NCI-H187 treated with DMSO at 0.1 percent for 48 hours (cell line): ENCODE data around the gene EME2.

ENCODE experiments used
- DNase-seq: peaks from one replicate; lab custom pipeline; 2025; lab: John Stamatoyannopoulos, UW

The EME2 gene

DNA sequence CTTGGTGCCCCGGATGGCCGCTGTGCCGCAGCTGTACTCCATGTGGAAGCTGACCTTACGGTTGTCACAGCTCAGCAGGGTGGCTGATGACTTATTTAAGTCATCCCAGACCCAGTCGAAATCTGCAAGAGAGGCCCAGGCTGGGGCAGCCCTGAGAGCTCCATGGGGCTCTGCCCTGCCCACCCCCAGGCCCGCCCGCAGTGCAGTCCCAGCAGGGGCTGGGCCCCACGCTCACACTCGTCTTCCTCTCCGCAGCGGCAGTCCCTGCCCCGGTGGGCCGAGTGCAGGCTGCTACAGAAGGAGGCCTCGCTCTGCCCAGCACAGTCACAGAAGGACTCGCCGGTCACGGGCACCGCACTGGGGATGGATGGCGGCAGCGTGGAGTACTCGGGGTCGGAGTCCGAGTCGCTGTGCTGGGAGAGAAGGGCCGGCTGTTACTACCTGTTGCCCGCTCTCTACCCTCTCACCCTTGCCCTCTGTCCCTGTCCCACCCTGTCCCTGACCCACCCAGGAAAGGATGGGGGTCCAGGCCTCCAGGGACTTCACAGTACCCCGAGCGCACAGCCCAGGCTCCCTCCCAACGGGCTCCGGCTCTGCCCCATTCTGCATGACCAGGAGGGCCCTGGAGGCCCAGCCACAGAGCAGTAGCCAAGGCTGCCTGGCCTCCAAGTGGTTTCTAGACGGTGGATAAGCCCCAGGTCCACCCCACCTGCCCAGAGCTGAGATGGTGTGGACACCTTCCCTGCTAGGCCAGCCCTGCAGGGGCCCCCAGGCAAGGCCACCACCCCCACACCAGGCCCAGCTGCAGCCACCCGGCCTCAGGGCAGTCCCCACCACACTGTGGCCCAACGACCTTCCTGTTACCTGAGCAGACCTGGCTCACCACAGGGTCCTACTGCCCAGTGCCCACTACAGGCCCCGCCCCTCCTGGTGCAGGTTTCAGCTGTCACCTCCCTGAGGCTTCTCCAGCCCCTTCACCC is 5.9 kb downstream of the EME2 start:
- DNase-seq, result no peak

DNA sequence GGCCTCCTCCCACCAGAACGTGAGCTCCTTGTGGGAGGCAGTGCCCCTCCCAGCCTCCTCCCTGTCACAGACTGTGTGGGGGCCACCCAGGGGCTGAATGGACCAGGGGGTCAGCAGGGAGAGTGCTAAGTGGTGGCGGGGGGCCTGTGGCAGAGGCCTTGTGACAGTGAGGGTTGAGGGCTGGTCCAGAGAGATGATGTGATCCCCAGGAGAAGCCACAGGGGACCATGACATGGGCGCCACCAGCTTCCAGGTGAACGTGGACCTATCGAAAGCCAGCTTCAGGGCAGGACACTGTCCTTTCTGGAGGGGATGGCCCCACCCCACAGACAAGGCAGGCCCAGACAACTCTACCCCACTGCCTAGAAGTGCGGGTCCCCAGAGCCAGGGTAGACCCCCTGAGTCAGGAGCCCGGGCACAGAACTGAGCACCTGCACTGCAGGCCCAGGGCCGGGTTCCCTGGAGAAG is 6.7 kb downstream of the EME2 start:
- no peak for DNase-seq

DNA sequence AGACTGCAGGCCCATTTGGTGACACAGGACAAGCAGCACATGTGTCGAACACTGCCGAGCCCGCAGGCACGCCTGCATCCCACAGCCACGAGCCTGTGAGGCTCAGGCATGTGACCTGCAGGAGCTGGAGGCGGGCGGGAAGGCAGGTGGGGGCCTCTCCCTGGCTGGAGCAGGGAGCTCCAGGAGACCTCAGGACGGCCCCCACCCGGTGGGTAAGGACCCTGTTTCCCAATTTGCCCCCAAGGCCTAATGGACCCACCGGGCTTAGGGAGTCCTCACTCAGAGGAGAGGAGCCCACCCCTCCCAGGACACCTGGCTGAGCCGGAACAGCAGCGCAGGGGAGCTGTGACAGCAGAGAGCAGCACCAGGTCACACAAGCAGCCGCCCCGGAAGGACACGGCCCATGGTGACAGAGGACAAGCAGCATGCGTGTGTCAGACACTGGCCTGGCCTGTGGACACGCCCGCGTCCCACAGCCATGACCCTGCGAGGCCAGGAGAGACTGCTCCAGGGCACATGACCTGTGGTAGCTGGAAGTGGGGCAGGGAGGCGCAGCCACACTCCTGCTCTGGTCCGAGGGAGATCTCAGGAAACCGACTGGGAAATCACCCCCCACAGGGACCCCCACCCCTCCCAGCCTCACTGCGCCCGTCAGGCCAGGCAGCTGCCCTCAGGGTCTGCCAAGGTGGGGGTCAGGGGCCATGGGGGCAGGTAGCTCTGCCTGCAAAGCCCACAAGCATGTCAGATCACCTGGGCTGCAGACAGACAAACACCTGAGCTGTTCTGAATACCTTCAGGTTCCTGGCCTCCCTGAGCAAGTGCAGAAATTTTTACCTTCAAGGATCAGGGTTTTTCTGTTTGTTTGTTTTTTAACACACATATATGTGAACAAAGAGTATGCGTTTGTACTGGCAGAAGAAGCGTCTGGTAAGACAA is 7.4 kb downstream of the EME2 start:
- DNase-seq, result no peak

DNA sequence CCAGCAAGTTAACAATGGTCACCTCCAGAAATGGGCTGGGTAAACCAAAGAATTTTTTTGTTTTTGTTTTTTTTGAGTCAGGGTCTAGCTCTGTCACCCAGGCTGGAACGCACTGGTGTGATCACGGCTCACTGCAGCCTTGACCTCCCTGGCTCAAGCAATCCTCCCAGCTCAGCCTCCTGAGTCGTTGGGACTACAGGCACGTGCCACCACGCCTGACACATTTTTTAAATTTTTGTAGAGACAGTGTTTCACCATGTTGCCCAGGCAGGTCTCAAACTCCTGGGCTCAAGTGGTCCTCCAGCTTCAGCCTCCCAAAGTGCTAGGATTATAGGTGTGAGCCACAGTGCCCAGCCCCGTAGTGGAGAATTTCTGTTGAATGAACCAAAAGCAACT is 8.1 kb downstream of the EME2 start:
- no peak for DNase-seq

DNA sequence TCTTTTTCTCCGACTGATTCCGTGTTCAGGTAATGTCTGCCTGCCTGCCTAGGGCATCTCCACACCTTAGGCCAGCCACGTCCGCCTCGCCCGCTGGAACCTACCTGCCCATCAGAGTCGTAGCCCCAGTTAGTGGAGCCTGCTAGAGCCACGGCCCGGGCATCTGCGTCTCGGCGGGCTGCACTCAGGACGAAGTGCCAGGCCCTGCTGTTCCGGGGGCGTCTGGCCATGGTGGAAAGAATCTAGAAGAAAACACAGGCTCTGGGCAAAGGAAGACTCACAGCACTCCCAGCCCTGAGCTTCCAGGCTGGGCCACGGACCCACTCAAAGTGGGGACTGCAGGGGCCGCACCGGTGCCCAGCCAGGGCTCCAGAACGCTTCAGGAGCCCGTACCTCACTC is 8.6 kb downstream of the EME2 start:
- DNase-seq, result no peak

DNA sequence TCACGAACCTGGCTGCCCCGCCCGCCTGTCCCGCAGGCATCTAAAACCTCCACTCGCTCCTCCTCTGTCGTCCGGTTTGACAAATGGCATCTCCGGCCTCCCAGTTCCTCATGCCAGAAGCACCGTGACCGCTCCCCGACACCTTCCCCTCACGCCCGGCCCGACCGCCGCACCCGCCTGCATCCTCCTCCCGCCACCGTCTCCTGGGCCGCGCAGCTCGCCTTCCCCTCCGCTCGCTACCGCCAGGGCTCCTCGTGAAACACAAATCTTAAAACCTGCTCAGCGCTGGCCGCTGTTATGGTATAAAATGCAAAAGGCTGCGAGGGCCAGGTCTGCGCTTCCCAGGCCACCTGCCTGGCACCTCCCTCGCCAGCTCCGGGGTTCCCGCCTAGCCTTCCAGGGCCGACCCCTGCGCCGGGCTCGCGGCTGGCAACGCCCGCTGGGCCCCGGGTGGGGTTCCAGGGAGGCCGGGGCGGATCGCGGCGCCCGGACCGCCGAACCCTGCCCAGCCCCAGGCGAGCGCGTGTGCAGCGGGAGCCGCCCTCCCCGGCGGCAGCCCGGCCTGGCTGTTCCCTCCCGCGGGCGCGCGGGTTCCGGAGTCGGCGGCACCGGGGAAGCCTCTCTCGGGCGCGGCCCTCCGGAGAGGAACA is 9.3 kb downstream of the EME2 start:
- no peak for DNase-seq

DNA sequence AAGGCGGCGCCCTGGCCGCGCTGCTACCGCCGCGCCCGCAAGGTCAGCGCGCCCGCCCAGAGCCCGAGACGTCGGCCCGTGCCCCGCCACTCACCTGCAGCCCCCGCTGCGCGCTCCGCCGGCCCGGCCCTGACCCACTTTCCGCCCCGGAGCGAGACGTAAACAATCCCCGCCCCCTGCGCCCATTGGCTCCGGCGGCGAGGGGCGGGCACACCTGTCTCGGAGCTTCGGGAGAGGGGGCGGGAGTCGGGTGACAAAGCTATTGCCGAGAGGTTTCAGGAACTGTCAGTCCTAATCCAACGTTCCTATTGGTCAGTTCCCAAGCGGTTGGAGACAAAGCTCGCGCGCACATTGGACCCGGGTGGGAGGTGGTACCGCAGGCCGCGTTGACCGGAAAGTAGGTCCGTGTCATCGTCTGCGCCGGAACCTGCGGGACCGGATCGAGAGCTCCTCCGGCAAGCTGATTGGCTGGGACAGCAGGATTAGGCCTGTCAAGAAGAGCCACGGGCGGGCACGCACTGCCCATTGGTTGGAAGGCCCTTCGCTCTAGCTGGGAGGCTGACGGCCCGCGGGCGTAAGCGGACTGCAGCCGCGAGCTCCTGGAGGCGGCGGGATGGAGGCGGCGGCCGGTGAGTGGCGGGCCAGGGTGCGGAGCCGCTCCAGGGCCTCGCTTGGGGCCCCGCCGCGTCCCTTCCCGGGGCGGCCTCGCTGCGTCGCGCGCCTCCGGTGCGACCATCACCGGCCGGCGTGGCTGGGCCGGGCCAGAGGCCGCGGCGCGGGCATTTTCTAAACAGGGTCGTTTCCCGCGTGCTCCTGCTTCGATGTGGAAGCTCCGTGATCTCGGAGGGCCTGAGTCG is 10.0 kb downstream of the EME2 start, which contains the start of the genes NUBP2 and SPSB3:
Gene NUBP2 (plus strand): TSS at position 553 of the 857 bp plus-strand sequence. CDS start 61 bp downstream, at position 614.
Gene SPSB3 (minus strand): TSS at position 164 of the 857 bp plus-strand sequence. CDS start 1,088 bp downstream, outside the sequence.
- DNase-seq, result peak; percentile 100

DNA sequence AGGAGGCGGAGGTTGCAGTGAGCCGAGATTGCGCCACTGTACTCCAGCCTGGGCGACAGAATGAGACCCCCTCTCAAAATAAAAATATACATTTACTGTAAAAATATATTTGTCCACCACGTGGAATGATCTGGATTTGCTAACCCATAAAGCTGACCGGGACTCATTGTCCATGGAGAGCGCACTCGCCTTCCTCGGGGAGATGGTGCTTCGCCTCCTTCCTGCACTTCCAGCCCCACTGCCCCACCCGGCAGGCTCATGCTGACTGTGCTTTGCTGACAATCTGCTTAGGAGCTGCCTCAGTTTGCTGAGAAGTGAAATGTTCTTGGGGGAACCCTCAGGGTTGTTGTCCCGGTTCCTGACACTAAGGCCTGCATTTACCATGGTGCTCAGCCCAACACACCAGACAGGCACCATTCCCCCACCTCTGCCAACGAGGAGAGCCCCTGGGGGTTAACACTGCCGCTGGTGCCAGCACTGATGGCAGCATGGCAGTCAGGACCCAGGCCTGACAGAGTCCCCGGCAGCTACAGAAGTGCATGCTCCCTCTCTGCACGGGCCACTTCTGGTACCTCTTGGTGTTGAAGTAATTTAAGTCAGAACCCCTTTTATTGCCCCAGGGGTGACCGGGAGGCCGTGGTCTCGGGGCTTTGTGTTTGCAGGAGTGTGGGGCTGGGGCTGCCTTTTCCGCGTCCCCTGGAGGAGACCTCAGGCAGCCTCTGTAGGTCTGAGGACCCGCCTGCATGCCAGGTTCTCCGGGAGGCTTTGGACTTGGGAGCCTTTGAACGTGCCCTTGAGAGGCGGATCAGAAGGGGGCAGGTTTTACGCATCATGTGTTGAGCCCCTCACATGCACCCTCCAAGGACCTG is 12.6 kb downstream of the EME2 start:
- no peak for DNase-seq

DNA sequence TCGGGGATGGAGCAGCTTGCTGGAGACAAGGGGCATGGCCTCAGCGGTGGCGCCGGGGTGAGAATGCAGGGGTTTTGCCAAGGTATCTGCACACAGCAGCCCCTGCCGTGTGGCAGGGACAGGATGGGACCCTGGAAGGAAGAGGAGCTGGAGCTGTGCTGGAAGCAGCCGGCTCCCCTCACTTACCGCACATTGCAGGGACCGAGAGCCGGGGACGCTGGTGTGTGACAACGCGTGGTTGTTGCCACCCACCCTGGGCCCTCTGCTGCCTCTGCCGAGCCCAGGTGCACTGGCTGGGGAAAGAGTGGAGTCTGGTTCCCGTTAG is 13.2 kb downstream of the EME2 start:
- no peak for DNase-seq

DNA sequence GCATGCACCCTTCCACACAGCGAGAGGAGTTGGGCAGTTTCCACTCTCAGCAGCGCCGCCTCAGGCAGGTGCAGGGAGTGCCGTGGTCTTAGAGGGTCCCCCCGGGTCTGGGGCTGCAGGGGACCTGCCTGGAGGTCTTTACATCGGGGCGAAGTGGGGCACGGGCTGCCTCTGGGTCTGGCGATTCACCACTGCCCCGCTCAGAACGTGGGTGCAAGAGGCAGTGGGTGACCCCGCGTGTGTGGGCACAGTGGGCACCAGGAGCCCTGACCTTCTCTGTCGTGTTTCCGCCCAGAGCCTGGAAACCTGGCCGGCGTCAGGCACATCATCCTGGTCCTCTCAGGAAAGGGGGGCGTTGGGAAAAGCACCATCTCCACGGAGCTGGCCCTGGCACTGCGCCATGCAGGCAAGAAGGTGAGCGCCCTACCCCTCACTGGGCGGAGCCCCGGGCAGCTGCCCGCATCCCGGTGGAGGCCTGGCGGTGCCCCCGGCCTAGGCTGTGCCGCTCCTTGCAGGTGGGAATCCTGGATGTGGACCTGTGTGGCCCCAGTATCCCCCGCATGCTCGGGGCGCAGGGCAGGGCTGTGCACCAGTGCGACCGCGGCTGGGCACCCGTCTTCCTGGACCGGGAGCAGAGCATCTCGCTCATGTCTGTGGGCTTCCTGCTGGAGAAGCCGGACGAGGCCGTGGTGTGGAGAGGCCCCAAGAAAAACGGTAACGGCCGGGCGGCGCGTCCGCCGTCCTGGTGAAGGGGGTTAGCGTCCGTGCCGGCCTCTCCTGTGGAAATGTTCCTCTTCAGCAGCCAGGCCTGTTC is 13.8 kb downstream of the EME2 start:
- no peak for DNase-seq

DNA sequence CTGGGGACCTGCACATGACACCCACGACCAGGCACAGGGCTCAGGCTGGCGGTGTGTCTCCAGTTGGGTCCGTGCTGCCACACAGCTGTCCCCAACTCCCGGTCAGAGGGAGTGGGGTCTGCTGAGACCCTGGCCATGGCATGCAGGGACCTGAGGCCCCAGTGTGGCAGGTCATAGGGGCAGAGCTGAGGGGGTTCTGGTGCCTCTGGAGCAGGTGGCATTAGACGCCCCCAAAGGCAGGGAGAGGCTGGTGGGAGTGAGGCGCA is 14.4 kb downstream of the EME2 start:
- no peak for DNase-seq

DNA sequence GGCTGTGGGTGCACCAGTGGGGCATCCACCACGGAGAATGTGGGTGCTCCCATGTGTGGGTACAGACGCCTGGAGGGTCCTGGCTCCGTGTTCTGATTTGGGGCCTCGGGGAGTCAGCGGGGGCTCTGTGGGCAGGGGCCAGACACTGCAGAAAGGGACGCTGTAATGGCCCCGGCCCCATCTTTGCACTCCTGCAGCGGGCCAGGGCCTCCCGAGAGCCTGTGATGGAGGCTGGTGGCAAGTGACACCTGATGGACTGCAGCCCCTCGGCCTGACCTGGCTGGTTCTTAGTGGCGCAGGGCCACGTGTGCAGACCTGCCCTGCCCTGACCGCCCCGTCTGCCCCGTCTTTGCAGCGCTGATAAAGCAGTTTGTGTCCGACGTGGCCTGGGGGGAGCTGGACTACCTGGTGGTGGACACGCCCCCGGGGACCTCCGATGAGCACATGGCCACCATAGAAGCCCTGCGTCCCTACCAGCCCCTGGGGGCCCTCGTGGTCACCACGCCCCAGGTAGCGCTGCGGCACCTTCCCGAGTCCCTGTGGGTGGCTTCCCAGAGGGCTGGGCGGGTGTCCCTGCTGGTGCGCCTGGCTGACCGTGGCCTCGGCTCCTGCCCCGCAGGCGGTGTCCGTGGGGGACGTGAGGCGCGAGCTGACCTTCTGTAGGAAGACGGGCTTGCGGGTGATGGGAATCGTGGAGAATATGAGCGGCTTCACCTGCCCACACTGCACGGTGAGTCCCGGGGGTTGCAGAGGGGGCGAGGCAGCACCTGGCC is 14.9 kb downstream of the EME2 start:
- no peak for DNase-seq

DNA sequence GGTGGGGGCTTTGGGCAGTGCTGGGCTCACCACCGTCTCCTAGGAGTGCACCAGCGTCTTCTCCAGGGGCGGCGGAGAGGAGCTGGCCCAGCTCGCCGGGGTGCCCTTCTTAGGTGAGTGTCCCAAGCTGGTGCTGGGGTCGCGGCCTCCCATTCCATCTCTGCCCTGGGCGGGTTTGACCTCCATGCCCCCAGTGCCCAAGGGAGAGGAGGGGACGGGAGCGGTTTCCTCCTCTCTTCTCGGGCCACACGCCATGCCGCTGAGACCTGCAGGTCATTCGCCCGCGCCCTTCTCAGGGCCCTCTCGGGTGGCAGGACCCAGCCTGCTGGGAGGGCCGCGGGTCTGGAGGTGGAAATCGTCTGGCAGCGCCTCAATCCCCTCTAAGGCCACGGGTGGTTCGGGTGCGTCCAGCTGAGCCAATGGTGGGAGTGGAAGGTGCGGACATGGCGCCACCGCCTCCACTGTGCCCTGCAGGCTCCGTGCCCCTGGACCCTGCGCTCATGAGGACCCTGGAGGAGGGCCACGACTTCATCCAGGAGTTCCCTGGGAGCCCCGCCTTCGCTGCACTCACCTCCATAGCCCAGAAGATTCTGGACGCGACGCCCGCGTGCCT is 15.6 kb downstream of the EME2 start:
- no peak for DNase-seq

DNA sequence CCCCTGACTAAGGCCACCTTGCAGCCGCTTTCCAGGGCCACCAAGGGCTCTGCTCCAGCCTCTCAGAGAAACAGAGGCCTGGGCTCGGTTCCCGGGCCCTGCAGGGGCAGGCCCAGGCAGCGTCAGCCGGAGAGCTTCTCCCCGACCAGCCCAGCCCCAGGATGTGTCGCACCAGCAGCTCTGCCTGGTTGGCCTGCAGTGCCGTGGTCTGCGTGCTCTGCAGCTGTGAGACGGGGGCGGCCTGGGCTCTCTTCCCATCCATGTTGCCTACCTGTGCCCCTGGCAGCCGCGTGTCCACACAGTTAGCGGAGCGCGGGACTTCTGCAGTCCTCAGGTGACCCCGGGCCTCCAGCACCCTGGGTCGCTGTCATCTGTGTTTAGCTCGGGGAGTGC is 16.1 kb downstream of the EME2 start:
- no peak for DNase-seq

DNA sequence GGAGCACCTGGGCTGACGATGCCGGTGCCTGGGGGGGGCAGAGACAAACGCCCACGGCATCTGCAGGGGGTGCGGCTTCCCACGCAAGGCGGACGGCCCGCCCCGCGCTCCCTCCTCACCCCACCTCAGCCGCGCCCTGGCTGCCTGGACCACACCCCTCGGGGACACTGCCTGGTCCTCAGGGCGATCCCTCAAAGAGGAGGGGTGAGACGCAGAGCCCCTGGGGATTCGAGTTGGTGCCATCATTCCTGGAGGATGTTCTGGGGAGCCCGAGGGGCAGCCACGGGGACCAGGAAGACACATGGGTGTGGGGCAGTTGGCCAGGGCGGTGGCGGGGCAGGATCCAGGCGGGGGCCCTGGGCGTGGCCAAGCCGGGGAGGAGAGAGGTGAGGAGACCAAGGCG is 17.0 kb downstream of the EME2 start:
- no peak for DNase-seq

DNA sequence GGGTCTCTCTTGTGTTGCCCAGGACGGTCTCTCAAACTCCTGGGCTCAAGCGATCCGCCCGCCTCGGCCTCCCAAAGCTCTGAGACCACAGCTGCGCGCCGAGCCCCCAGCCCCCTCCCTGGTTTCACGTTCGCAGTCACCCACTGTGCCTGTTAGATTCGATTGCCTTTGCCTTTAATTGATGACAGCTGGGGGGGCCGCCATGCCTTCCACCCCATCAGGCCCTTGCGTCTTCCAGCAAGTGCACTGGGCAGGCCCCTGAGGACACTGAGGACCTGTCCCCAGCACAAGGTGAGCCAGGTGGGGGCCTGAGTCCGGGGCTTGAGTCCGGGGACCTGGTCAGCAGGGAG is 17.6 kb downstream of the EME2 start:
- DNase-seq, result no peak

DNA sequence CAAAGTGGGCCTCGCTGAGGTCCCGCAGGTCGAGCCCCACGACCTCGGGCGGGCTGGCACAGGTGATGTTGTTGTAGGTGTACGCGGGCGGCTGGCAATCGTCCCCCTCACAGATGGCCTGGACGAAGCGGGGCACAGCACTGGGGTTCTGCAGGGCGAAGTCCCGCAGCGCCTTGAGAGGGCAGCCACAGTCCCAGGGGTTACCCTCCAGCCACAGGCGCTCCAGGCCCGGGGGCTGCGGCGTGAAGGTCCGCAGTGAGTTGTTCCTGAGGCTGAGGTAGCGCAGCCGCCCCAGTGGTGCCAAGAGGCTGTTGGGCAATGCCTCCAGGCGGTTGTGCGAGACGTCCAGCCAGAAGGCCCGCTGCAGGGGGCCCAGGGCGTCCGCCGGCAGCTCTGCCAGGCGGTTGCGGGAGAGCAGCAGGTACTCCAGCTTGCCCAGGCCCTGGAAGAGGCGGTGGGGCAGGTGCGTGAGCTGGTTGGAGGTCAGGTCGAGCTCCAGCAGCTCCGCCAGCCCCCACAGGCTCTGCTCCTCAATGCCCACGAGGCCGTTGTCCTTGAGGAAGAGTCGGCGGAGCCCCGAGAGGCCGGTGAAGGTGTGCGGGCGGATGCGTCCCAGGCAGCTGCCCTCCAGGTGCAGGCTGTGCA is 18.1 kb downstream of the EME2 start:
- DNase-seq, result no peak
